Liver (tissue), 9 donors: ENCODE results near the gene DUSP10. TPM values are rescaled to one million over a fixed set of nuclear protein-coding genes. Genes with fewer than 3 reads are reported as not detected.

Experiments
- DNase-seq: peaks from one replicate; pipeline ENCODE4 v3.0.0-alpha.2; 2017; ENCODE audit warnings: low spot score
- H3K27ac ChIP-seq, 2 donors: one replicate each; pipeline ENCODE4 v1.7.0; 2013; ENCODE audit warnings: inconsistent platforms in 2 of 2, low read length in 2 of 2, control low read depth in 1 of 2, low read depth in 1 of 2, mild to moderate bottlenecking in 1 of 2
- H3K27me3 ChIP-seq, 4 donors: one replicate each; pipeline versions ENCODE4 v1.6.1 to v1.7.0; 2013; ENCODE audit warnings: low read length in 3 of 4, inconsistent platforms in 1 of 4, mild to moderate bottlenecking in 1 of 4, moderate library complexity in 1 of 4; ENCODE audit not compliant: control insufficient read depth in 4 of 4, insufficient read depth in 4 of 4
- H3K36me3 ChIP-seq, 4 donors: one replicate each; pipeline versions ENCODE4 v1.6.1 to v1.7.0; 2013; ENCODE audit warnings: low read length in 3 of 4, mild to moderate bottlenecking in 3 of 4, low read depth in 1 of 4, moderate library complexity in 1 of 4; ENCODE audit not compliant: control insufficient read depth in 4 of 4, insufficient read depth in 3 of 4
- H3K4me1 ChIP-seq, 4 donors: one replicate each; pipeline versions ENCODE4 v1.6.1 to v1.7.0; 2013; ENCODE audit warnings: low read length in 3 of 4, mild to moderate bottlenecking in 3 of 4, moderate library complexity in 1 of 4; ENCODE audit not compliant: control insufficient read depth in 4 of 4, insufficient read depth in 4 of 4
- H3K4me3 ChIP-seq, 3 donors: one replicate each; pipeline versions ENCODE4 v1.6.1 to v1.7.0; 2013; ENCODE audit warnings: low read length in 3 of 3, control low read depth in 1 of 3, low read depth in 1 of 3, mild to moderate bottlenecking in 1 of 3
- H3K9ac ChIP-seq, 2 donors: one replicate each; pipeline ENCODE4 v1.7.0; 2013; ENCODE audit warnings: low read length in 2 of 2, mild to moderate bottlenecking in 2 of 2, moderate library complexity in 2 of 2, control low read depth in 1 of 2, low read depth in 1 of 2
- H3K9me3 ChIP-seq, 4 donors: one replicate each; pipeline versions ENCODE4 v1.6.1 to v1.7.0; 2013; ENCODE audit warnings: low read length in 3 of 4; ENCODE audit not compliant: control insufficient read depth in 4 of 4
- EGR1 ChIP-seq, 2 donors: IDR thresholded peaks; 2 replicates each; pipeline ENCODE4 v1.6.1; 2016 to 2018; ENCODE audit warnings: antibody characterized with exemption in 2 of 2, low read depth in 2 of 2
- FOXA1 ChIP-seq: IDR thresholded peaks from 2 replicates; pipeline ENCODE4 v1.6.1; 2016; ENCODE audit warnings: antibody characterized with exemption
- FOXA2 ChIP-seq: IDR thresholded peaks from 2 replicates; pipeline ENCODE4 v1.6.1; 2016; ENCODE audit warnings: antibody characterized with exemption
- GABPA ChIP-seq, 2 donors: IDR thresholded peaks in 1 of 2; conservative IDR thresholded peaks in 1 of 2; 2 replicates each; pipeline ENCODE4 v1.6.1; 2016; ENCODE audit warnings: antibody characterized with exemption in 2 of 2, mild to moderate bottlenecking in 1 of 2, moderate library complexity in 1 of 2
- HNF4A ChIP-seq, 2 donors: conservative IDR thresholded peaks; 2 replicates each; pipeline ENCODE4 v1.6.1; 2016; ENCODE audit warnings: antibody characterized with exemption in 2 of 2, mild to moderate bottlenecking in 2 of 2
- HNF4G ChIP-seq: IDR thresholded peaks from 2 replicates; pipeline ENCODE4 v1.6.1; 2016; ENCODE audit warnings: antibody characterized with exemption
- NR2F2 ChIP-seq: IDR thresholded peaks from 2 replicates; pipeline ENCODE4 v1.6.1; 2016; ENCODE audit warnings: antibody characterized with exemption
- RAD21 ChIP-seq, 2 donors: IDR thresholded peaks; 2 replicates each; pipeline ENCODE4 v1.6.1; 2016; ENCODE audit warnings: antibody characterized with exemption in 2 of 2, mild to moderate bottlenecking in 2 of 2
- RXRA ChIP-seq, 2 donors: IDR thresholded peaks; 2 replicates each; pipeline ENCODE4 v1.6.1; 2017 to 2018; ENCODE audit warnings: antibody characterized with exemption in 2 of 2, mild to moderate bottlenecking in 1 of 2
- TAF1 ChIP-seq: conservative IDR thresholded peaks from 2 replicates; pipeline ENCODE4 v1.6.1; 2016; ENCODE audit warnings: antibody characterized with exemption, mild to moderate bottlenecking
- YY1 ChIP-seq: IDR thresholded peaks from 2 replicates; pipeline ENCODE4 v1.6.1; 2016; ENCODE audit warnings: antibody characterized with exemption, mild to moderate bottlenecking
- WGBS: extraction: QIAGEN DNeasy Blood & Tissue Kit; methylation state at CpG from one replicate; pipeline ENCODE4 v1.1.7; 2013; 5-methylcytosine and 5-hydroxymethylcytosine counted together
- polyA plus RNA-seq, 2 donors: library from polyadenylated mRNA; stranded (reverse) in 1 of 2; unstranded in 1 of 2; fragments of 200-250 nt in 1 of 2; fragments of >200 nt in 1 of 2; fragmentation: Nextera tagmentation in 1 of 2; extraction: Ambion mirVana in 1 of 2; gene quantifications; one replicate each; pipeline versions ENCODE4 v1.2.1 to v1.2.3, GENCODE V29; 2013 to 2015
- total RNA-seq, 2 donors: library from RNA; depleted of rRNA; stranded (reverse); fragments of >200 nt; gene quantifications; one replicate each; pipeline ENCODE4 v1.2.3, GENCODE V29; 2014
- TF ChIP-seq, protein P1 (sequence below): IDR thresholded peaks from 2 replicates; pipeline ENCODE4 v1.6.1; 2016; ENCODE audit warnings: antibody characterized with exemption
- TF ChIP-seq, protein P2 (sequence below): fragments of 150-350 bp; IDR thresholded peaks from 2 replicates; pipeline ENCODE4 v1.5.1; 2017; ENCODE audit warnings: improper control_type of control experiment, low read depth, low read length; ENCODE audit not compliant: missing input control
- TF ChIP-seq, protein P3 (sequence below): IDR thresholded peaks from 2 replicates; pipeline ENCODE4 v1.6.1; 2016; ENCODE audit warnings: antibody characterized with exemption, mild to moderate bottlenecking
- TF ChIP-seq, protein P4 (sequence below): IDR thresholded peaks from 2 replicates; pipeline ENCODE4 v1.6.1; 2016; ENCODE audit warnings: antibody characterized with exemption
- donor health status: healthy.
- donor health status: healthy.
- donor health status: healthy.
- donor health status: healthy.
- donor health status: healthy.

DUSP10 gene
- total and polyA plus RNA-seq, 4 donors = 6.7 to 15.4 (median 10.7) TPM

DNA sequence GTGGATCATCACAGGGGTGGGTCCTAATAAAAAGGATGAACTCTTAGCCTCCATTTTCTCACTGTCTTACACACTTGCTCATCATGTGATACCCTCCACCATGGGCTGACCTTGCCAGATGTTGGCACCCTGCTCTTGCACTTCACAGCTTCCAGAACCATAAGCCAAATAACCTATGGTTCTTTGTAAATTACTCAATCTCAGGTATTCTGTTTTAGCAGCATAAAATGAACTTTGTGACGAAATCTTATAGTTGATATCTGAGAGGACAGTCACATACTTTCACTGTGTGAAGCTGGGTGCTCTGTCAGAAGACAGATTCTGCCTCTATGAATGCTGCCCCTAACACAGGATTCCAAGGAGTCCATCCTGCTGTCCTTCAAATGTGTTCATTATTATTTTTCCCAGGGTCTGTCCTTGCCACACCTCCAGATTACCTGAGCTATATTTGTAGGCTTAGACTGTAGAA lies 13.8 kb downstream of the DUSP10 start:
- no peak for DNase-seq
- WGBS = 45% methylated on average over 1 of the region's 1 CpG
- Histone ChIP-seq H3K9ac (no peak overlapping the region), H3K9me3 (no peaks in the 10 kb centered on the region), H3K4me3 (no peak overlapping the region), H3K27ac (peak overlapping the region in 1 of 2 donors; percentile 16), H3K4me1 (peaks cover 9 to 50% (median 36%) of the 10 kb centered on the region in 4 donors), H3K36me3 (peaks cover 0 to 26% (median 7%) of the 10 kb centered on the region in 4 donors), H3K27me3 (no peaks in the 10 kb centered on the region)
- TF ChIP-seq, protein P1, sequence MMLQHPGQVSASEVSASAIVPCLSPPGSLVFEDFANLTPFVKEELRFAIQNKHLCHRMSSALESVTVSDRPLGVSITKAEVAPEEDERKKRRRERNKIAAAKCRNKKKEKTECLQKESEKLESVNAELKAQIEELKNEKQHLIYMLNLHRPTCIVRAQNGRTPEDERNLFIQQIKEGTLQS = no peak
- peak; percentile 10 for TF ChIP-seq FOXA1
- TF ChIP-seq, protein P2, sequence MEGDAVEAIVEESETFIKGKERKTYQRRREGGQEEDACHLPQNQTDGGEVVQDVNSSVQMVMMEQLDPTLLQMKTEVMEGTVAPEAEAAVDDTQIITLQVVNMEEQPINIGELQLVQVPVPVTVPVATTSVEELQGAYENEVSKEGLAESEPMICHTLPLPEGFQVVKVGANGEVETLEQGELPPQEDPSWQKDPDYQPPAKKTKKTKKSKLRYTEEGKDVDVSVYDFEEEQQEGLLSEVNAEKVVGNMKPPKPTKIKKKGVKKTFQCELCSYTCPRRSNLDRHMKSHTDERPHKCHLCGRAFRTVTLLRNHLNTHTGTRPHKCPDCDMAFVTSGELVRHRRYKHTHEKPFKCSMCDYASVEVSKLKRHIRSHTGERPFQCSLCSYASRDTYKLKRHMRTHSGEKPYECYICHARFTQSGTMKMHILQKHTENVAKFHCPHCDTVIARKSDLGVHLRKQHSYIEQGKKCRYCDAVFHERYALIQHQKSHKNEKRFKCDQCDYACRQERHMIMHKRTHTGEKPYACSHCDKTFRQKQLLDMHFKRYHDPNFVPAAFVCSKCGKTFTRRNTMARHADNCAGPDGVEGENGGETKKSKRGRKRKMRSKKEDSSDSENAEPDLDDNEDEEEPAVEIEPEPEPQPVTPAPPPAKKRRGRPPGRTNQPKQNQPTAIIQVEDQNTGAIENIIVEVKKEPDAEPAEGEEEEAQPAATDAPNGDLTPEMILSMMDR = no peak
- peak in 1 of 2 donors; percentile 56 for TF ChIP-seq HNF4A (conservative IDR thresholded peaks at IDR 0.05)
- TF ChIP-seq RXRA (IDR thresholded peaks at IDR 0.05) = peak in 1 of 2 donors; percentile 60
- TF ChIP-seq HNF4G = no peak
- TF ChIP-seq YY1 = peak; percentile 61
- TF ChIP-seq, protein P3, sequence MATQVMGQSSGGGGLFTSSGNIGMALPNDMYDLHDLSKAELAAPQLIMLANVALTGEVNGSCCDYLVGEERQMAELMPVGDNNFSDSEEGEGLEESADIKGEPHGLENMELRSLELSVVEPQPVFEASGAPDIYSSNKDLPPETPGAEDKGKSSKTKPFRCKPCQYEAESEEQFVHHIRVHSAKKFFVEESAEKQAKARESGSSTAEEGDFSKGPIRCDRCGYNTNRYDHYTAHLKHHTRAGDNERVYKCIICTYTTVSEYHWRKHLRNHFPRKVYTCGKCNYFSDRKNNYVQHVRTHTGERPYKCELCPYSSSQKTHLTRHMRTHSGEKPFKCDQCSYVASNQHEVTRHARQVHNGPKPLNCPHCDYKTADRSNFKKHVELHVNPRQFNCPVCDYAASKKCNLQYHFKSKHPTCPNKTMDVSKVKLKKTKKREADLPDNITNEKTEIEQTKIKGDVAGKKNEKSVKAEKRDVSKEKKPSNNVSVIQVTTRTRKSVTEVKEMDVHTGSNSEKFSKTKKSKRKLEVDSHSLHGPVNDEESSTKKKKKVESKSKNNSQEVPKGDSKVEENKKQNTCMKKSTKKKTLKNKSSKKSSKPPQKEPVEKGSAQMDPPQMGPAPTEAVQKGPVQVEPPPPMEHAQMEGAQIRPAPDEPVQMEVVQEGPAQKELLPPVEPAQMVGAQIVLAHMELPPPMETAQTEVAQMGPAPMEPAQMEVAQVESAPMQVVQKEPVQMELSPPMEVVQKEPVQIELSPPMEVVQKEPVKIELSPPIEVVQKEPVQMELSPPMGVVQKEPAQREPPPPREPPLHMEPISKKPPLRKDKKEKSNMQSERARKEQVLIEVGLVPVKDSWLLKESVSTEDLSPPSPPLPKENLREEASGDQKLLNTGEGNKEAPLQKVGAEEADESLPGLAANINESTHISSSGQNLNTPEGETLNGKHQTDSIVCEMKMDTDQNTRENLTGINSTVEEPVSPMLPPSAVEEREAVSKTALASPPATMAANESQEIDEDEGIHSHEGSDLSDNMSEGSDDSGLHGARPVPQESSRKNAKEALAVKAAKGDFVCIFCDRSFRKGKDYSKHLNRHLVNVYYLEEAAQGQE = no peak
- no peak for TF ChIP-seq EGR1 (IDR thresholded peaks at IDR 0.05; ENCODE audit: low read depth in 2 of 2)

DNA sequence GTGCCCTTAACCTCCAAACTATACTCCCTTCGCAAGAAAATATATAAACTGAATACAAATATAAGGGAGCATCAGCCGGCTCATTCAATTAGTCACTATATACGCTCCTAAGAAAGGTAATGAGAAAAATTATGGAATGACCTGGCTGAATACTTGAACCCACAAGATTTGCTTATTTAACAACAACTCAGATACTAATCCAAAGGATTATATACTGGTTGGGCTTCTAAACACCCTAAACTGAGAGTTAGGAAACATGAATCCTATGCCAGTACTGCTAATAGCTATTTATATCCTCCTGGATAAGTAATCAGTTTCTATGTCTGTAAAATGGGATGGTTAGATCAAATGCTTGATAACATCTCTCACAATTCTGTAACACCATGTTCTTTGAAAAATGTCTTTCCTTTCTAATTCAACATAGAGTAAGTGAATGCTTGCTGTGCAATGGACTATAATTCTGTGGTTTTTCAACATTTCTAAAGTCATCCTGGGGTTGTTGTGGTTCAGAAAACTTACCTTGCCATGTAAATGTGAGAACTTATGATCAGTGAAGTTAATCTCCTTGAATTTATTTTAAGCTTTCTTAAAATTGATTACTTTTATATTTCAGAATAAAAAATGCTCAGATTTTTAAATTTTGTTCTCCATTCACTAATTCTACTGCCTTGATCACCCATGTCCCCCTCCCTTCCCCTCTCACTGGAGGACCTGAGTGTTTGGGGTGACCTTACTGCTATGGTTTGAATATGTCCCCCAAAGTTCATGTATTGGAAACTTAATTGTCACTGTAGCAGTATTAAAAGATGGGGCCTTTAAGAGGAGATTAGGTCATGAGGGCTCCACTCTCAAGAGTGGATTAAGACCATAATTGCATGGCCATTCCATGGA lies 14.5 kb downstream of the DUSP10 start:
- H3K36me3 ChIP-seq = peaks cover 0 to 28% (median 9%) of the 10 kb centered on the region in 4 donors
- TF ChIP-seq EGR1 (IDR thresholded peaks at IDR 0.05; ENCODE audit: low read depth in 2 of 2) (no peak), TAF1 (no peak), FOXA2 (no peak), NR2F2 (no peak), HNF4G (no peak), GABPA (IDR thresholded peaks at IDR 0.05 in 1 of 2, conservative IDR thresholded peaks at IDR 0.05 in 1 of 2) (no peak), RAD21 (IDR thresholded peaks at IDR 0.05) (no peak), RXRA (IDR thresholded peaks at IDR 0.05) (no peak)
- TF ChIP-seq, protein P2 = no peak
- TF ChIP-seq, protein P4, sequence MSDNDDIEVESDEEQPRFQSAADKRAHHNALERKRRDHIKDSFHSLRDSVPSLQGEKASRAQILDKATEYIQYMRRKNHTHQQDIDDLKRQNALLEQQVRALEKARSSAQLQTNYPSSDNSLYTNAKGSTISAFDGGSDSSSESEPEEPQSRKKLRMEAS = no peak
- 96% methylated on average over 3 of the region's 3 CpGs for WGBS
- H3K27me3 ChIP-seq = no peaks in the 10 kb centered on the region
- H3K4me1 ChIP-seq = peaks cover 9 to 54% (median 39%) of the 10 kb centered on the region in 4 donors
- H3K4me3 ChIP-seq = no peak overlapping the region
- DNase-seq = no peak
- peak overlapping the region in 1 of 2 donors; percentile 16 for H3K27ac ChIP-seq
- H3K9ac ChIP-seq = no peak overlapping the region
- no peaks in the 10 kb centered on the region for H3K9me3 ChIP-seq
